ENCODE data around the gene AUTS2.

GRCh38 chr7:70505468-70505867 is 907.2 kb downstream of the AUTS2 start:
- TF ChIP-seq CTCF (optimal IDR thresholded peaks at IDR 0.05 in 1 of 3, IDR thresholded peaks at IDR 0.05 in 1 of 3, conservative IDR thresholded peaks at IDR 0.05 in 1 of 3; ENCODE audit: extremely low read depth in 1 of 3, insufficient read depth in 2 of 3, low read length in 3 of 3) (no peak), EZH2 (IDR thresholded peaks at IDR 0.05; ENCODE audit: low read length) (no peak)
